ENCODE measurements around the gene NR3C2. TPM values are rescaled to one million over a fixed set of nuclear protein-coding genes. Genes with fewer than 3 reads are reported as not detected.

NR3C2 gene
- total RNA-seq, 1 donor from 2014 or later, result 31.4 TPM

GRCh38 chr4:148227147-148227546, 215.1 kb downstream of the NR3C2 start:
- Histone ChIP-seq H3K4me3 (no peak overlapping the region), H3K27ac (no peak overlapping the region), H3K27me3 (ENCODE audit: low read depth) (no peaks in the 10 kb centered on the region), H3K9me3 (no peaks in the 10 kb centered on the region), H3K36me3 (no peaks in the 10 kb centered on the region), H3K4me1 (peaks cover 5% of the 10 kb centered on the region)
- ATAC-seq, result no peak
- TF ChIP-seq CTCF (IDR thresholded peaks at IDR 0.05), result no peak
- intact Hi-C loops (cut with DNase I), result no loop called here
- no peak for DNase-seq

GRCh38 chr4:148226341-148226740, 215.9 kb downstream of the NR3C2 start:
- no peaks in the 10 kb centered on the region for H3K9me3 ChIP-seq
- H3K4me1 ChIP-seq, result peaks cover 5% of the 10 kb centered on the region
- H3K36me3 ChIP-seq, result no peaks in the 10 kb centered on the region
- DNase-seq (no peak), ATAC-seq (no peak)
- TF ChIP-seq CTCF (IDR thresholded peaks at IDR 0.05), result no peak
- intact Hi-C loops (cut with DNase I), result no loop called here
- no peaks in the 10 kb centered on the region for H3K27me3 ChIP-seq (ENCODE audit: low read depth)
- H3K4me3 ChIP-seq, result no peak overlapping the region
- H3K27ac ChIP-seq, result no peak overlapping the region

GRCh38 chr4:148225639-148226038, 216.6 kb downstream of the NR3C2 start:
- intact Hi-C loops (cut with DNase I), result no loop called here
- no peak for ATAC-seq
- H3K27ac ChIP-seq, result no peak overlapping the region
- no peaks in the 10 kb centered on the region for H3K9me3 ChIP-seq
- DNase-seq, result no peak
- TF ChIP-seq CTCF (IDR thresholded peaks at IDR 0.05), result no peak
- no peaks in the 10 kb centered on the region for H3K27me3 ChIP-seq (ENCODE audit: low read depth)
- H3K4me3 ChIP-seq, result no peak overlapping the region
- H3K4me1 ChIP-seq, result peaks cover 5% of the 10 kb centered on the region
- H3K36me3 ChIP-seq, result no peaks in the 10 kb centered on the region

DNA sequence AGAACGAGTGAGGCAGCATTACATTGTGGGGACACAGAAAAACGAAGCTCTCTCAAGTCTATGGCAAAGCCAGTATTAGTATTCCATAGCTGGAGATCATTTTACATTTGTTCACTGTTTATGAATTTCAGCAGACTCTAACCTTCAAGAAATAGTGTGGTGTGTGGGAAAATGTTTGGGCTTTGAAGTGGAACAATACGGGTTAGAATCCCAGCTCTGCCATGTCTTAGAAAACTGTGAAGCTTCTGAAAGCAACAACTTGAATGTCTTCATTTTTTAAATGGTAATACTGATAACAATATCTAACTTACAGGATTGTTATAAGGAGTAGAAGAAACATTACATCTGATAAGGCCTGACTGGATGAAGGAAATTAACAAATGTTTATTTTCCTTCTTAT, 217.7 kb downstream of the NR3C2 start:
- Histone ChIP-seq H3K9me3 (no peaks in the 10 kb centered on the region), H3K4me3 (no peak overlapping the region), H3K4me1 (peaks cover 5% of the 10 kb centered on the region), H3K36me3 (no peaks in the 10 kb centered on the region), H3K27me3 (ENCODE audit: low read depth) (no peaks in the 10 kb centered on the region), H3K27ac (no peak overlapping the region)
- intact Hi-C loops (cut with DNase I), result no loop called here
- no peak for TF ChIP-seq CTCF (IDR thresholded peaks at IDR 0.05)
- no peak for ATAC-seq
- DNase-seq, result no peak

GRCh38 chr4:148222991-148223660, 219.1 kb downstream of the NR3C2 start:
- Histone ChIP-seq H3K27me3 (ENCODE audit: low read depth) (no peaks in the 10 kb centered on the region), H3K27ac (no peak overlapping the region), H3K4me3 (no peak overlapping the region), H3K36me3 (no peaks in the 10 kb centered on the region), H3K4me1 (peaks cover 5% of the 10 kb centered on the region), H3K9me3 (no peaks in the 10 kb centered on the region)
- intact Hi-C loops (cut with DNase I), result no loop called here
- TF ChIP-seq CTCF (IDR thresholded peaks at IDR 0.05), result no peak
- DNase-seq, result no peak
- ATAC-seq, result no peak

Data from lower lobe of right lung (tissue), 2 donors.